ENCODE results near the gene ASB5.

GRCh38 chr4:176193938-176194337 lies 75.1 kb downstream of the ASB5 start:
- TF ChIP-seq CTCF (optimal IDR thresholded peaks at IDR 0.05 in 1 of 3, IDR thresholded peaks at IDR 0.05 in 1 of 3, conservative IDR thresholded peaks at IDR 0.05 in 1 of 3; ENCODE audit: extremely low read depth in 1 of 3, insufficient read depth in 2 of 3, low read length in 3 of 3) (no peak), EZH2 (IDR thresholded peaks at IDR 0.05; ENCODE audit: low read length) (no peak)

Data from keratinocyte (primary cell).